ENCODE results near the gene PORCN.
"Not testable (repeated sequence)": the region's sequence is repeated elsewhere in the genome, so short reads cannot be mapped to it uniquely, and the experiment has no call there.

PORCN gene

DNA sequence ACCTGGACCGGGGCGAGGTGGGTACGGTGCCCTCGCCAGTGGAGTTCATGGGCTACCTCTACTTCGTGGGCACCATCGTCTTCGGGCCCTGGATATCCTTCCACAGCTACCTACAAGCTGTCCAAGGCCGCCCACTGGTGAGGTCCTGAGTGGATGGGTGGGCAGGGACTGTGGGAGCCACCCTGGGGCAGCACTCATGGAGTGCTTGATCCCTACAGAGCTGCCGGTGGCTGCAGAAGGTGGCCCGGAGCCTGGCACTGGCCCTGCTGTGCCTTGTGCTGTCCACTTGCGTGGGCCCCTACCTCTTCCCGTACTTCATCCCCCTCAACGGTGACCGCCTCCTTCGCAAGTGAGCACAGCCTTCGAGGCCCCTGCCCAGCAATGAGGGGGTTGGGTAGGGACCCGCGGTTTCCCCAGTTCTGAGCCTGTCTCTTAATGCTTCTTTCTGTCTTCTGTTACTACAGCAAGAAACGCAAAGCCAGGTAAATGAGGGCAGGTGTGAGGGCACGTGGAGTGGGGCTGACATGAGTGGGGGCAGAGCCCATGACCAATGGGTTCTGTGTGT is 3.7 kb downstream of the PORCN start:
- no peak for DNase-seq (ENCODE audit: low read depth)

DNA sequence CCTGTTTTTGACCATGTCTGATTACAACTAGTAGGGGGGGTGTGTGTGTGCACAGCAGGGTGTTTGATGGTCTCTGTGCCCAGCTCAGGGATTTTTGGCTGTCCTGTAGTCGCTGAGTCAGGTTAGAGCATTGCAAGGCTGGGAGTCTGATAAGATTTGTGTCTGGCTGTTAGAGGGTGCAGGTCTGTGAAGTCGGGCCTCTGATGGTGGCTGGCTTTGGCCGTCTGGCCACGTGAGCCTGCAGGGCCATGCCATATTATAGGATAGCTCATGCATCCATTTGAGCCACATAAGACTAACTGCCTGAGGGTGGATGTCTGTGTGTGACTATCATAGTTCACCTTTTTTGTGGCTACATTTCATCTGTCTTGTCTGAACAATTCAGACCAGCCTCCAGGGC is 4.9 kb downstream of the PORCN start:
- DNase-seq (ENCODE audit: low read depth) = no peak

DNA sequence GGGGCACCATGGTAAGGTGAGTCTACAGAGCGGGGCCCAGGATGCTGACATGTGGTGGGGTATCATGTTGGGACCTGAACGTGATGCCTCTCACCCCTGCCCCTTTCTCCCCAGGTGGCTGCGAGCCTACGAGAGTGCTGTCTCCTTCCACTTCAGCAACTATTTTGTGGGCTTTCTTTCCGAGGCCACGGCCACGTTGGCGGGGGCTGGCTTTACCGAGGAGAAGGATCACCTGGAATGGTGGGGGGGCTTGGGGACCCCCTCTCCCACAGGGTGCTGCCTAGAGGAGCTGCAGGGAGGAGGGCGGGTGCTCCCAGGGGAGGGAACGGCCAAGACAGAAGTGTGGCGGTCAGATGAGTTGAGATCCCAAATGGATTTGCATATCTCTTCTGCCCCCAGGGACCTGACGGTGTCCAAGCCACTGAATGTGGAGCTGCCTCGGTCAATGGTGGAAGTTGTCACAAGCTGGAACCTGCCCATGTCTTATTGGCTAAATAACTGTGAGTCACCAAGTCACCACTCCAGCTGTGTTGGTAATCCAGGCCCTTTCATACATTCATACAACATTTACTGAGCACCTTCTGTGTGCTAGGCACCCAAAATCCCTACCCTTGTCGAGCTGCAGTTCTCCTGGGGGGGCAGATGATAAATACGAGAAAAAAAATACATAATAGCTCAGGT is 5.5 kb downstream of the PORCN start:
- no peak for DNase-seq (ENCODE audit: low read depth)

DNA sequence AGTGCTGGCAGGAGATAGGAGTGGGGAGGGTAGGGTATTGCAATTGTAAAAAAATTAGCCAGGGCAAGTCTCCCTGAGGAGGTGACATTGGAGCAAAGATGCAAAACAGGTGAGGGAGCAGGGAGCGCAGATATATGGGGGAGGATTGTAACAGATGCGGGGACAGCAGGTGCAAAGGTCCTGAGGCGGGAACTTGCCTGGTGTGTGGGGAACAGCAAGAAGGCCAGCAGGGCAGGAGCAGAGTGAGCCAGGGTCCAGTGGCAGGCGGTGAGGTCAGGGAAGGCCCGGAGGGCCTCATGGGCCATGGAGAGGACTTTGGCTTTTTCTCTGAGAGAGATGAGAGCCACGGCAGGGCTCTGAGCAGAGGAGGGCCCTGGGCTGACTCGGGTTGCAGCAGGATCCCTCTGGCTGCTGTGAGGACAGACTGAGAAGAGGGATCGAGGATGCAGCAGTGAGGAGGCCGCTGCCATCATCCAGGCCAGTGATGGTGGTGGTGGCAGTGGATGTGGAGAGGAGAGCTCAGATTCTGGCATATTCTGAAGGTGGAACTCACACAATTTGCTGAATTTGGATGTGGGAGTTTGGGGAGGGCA is 6.2 kb downstream of the PORCN start:
- DNase-seq (ENCODE audit: low read depth) = no peak

DNA sequence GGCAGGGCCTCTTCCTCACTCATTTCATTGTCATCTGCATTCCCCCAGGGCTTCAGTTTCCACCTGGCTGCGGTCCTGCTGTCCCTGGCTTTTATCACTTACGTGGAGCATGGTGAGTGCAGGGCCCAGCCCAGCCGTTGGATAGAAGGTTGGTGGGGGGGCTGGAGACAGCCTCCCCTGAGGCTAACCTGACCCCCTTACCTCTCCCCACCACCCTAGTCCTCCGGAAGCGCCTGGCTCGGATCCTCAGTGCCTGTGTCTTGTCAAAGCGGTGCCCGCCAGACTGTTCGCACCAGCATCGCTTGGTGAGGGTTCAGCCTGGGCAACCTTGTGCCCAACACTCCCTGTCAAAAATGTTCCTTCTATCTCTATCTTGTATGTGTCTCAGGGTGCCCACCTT is 7.0 kb downstream of the PORCN start:
- DNase-seq (ENCODE audit: low read depth) = no peak

DNA sequence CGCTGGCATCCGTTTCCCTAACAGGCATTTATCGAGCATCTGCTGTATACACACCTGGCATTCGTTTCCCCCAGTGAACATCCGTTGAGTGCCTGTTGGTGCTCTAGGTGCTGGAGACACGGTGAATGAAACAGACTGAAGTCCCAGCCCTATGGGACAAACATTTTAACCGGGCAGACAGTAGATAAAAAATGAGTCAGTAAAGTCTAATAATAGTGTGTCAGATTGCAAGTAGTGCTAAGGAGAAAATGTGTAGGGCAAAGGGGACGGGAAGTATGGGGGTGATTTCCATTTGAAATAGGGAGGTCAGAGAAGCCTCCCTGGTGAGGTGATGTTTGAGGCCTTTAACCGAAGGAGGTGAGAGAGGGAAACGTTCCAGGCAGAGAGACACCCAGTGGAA is 7.5 kb downstream of the PORCN start:
- no peak for DNase-seq (ENCODE audit: low read depth)

DNA sequence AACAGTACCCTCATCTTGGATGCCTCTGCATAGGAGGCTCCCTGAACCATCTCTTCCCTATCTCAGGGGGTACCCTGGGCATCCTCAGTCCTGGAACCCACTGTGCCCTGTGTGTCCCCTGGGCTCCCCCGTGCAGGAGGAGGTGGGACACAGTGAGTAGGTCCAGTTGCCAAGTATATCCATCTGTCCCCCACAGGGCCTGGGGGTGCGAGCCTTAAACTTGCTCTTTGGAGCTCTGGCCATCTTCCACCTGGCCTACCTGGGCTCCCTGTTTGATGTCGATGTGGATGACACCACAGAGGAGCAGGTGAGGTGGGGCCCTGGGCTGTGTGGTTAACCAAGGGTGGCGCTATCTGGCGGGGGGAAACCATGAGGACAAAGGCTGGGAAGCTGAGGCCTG is 8.2 kb downstream of the PORCN start:
- DNase-seq (ENCODE audit: low read depth) = no peak

DNA sequence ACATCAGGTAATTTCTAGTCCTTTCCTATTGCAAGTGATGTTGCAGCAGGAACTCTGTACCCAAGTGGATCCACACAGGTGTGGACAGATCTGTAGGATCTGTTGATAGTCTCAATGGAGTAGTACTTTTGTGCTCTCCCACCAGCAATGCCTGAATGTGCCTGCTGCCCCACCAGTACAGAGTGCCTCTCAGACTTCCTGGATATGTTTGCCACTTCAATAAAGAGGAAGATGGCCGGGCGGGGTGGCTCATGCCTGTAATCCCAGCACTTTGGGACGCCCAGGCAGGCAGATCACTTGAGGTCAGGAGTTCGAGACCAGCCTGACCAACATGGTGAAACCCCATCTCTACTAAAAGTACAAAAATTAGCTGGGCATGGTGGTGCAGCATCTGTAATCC is 10.7 kb downstream of the PORCN start:
- not testable (repeated sequence) for DNase-seq (ENCODE audit: low read depth)

DNA sequence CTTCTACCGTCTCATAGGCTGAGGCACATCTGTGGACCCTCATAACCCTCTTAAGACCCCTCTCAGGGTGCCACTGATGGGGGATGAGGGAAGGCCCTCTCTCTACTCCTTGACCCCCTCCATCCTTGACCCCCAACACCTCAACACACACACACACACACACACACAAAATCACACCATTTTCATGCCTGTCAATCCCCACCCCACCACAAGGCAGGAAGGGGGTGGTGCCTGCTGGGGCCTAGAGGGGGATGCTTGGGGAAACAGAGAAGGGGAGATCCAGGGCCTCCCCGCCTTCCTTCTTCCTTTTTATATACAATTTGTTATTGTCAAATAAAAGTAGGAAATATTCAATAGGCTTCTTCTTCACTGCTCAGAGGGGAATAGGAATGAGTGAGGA is 11.7 kb downstream of the PORCN start:
- DNase-seq (ENCODE audit: low read depth) = no peak

DNA sequence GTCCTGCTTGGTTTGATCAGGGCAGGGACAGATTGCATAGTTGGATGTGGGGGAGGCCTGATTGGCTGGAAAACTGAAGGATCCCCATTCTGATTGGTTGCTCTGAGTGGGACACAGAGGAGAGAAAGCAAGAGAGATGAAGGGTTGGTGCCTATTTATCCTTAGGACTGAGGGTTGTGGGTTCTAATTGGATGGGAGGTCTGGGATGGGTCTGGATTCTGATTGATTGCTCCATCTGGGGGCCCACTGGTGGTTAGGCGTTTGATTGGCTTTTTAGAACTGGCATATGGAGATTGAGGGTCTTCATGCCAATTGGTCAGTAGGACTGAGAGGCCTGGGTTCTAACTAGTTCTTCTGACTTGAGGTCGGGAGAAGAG is 12.2 kb downstream of the PORCN start:
- no peak for DNase-seq (ENCODE audit: low read depth)

DNA sequence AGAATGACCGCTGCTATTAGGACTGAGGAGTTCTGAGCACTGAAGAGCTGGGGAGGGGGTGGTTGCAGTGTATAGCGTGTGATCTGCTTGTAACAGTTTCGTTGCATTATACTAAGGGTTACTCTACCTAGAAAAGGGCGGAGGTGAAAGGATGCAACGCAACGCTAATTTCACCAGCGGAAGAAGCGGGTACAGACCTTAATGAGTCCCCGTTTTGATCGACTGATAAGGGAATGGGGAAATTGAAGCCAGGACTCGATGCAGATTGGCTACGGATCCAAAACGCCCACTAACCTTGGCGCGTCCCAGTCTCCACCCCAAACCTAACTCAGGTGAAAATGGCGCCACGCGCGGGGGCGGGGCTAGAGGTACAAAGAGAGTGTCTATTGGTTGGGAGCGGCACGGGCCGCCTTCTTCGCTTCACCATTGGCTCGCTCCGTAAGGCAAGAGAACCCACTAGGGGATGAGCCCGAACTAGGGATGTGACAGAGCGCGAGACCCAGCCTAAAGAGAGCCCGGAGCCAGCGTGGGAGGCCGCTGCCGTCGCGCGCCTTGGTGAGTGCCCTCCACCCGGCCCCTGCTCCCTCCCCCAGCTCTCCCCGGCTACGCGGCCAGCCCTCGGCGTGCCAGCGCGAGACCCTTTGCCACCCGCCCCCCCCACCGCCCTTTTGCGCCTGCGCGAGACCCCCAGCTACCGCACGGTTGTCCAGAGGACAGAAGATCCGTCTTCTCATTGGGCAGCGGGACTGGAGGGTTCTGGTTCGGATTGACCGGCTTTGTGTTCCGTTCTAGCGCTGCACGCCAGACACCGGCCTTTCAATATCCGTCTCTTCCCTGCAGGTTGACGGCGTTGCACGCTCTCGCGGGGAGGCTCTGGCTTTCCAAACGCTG is 12.8 kb downstream of the PORCN start, which contains the start of gene EBP:
Gene EBP, plus strand, starts transcription at position 456 of the 891 bp plus-strand sequence. CDS start 1,964 bp downstream, outside the sequence.
- peak; percentile 82 for DNase-seq (ENCODE audit: low read depth)

DNA sequence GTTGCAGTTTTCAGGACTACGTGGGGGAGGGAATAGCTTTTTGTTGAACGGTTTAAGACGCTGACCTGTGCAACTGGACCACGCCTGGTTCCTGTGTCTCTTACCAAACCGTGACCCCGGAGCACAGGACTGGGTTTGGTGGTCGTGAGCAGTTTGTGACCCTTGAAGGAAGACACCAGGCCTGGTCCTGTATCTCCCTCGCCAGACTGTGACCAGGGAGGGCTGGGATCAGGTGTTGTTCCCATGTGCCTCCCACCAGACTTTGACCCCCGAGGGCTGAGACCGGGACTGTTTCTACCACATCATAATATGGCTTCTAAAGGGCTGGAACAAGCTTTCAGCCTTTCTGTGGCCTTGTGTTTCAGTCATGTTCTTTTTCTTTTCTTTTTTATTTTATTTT is 13.5 kb downstream of the PORCN start:
- no peak for DNase-seq (ENCODE audit: low read depth)

DNA sequence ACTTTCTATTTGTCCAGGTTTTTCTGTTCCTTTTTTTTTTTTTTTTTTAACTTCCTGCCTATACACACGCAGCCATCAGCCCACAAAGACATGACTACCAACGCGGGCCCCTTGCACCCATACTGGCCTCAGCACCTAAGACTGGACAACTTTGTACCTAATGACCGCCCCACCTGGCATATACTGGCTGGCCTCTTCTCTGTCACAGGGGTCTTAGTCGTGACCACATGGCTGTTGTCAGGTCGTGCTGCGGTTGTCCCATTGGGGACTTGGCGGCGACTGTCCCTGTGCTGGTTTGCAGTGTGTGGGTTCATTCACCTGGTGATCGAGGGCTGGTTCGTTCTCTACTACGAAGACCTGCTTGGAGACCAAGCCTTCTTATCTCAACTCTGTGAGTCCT is 14.9 kb downstream of the PORCN start:
- DNase-seq (ENCODE audit: low read depth) = no peak

DNA sequence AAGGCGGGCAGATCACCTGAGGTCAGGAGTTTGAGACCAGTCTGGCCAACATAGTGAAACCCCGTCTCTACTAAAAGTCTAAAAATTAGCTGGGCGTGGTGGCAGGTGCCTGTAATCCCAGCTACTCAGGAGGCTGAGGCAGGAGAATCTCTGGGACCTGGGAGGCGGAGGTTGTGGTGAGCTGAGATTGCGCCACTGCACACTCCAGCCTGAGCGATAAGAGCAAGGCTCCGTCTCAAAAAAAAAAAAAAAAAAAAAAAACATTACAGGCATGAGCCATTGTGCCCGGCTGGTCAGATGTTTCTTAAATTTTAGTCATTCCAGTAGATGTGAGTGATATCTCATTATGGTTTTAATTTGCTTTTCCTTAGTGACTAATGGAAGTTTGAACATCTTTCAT is 17.1 kb downstream of the PORCN start:
- not testable (repeated sequence) for DNase-seq (ENCODE audit: low read depth)

DNA sequence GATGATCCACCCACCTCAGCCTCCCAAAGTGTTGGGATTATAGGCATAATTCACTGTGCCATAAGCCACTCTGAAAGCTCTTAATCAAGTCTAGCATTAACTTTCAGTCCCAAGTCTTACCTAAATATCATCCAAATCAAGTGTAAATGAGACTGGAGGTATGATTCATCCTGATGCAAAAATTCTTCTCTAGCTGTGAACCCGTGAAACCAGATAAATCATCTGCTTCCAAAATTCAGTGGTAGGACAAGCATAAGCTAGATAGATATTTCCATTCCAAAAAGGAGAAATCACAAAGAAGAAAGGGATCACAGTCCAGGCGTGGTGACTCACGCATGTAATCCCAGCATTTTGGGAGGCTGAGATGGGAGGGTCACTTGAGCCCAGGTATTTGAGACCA is 21.9 kb downstream of the PORCN start:
- no peak for DNase-seq (ENCODE audit: low read depth)

DNA sequence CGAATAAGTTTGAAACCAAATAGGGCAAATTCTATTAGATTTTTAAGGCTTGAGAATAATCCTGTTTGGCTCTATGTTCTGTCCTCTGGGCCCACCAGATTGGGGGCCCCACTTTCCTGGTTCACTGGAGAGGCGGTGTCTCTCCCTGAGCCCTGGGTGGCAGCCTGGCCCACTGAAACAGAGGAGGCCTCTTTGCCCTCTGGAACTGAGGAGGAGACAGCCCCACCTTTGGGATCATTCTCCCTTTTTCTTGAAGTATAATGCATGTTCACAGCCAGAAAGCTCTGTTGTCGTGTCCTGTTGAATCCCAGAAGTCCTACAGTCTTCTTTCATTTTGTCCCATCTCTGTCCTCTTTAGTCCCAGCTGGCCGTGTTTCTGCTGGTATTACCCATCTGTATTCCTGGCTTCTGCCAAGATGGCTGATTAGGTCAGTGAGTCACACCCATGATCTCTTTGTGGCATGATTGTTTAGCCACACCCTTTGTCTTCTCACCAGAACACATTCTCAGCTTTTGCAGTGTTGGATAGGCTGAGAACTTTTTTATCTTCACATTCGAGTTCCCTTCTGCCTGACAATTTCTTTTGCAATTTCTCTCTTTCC is 22.7 kb downstream of the PORCN start:
- DNase-seq (ENCODE audit: low read depth) = no peak

DNA sequence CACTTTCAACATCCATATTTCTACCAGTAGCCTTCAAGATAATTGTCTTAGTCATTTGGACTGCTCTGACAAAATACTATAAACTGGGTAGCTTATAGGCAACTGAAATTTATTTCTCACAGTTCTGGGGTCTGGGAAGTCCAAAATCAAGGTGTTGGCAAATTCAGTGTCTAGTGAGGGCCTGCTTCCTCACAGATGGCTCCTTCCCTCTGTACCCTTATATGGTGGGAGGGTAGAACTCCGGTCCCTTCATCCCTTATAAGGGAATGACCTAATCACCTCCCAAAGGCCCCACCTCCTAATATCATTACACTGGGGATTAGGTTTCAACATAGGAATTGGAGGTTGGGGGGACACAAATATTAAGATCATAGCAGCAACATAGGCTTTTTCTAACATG is 23.4 kb downstream of the PORCN start:
- no peak for DNase-seq (ENCODE audit: low read depth)

DNA sequence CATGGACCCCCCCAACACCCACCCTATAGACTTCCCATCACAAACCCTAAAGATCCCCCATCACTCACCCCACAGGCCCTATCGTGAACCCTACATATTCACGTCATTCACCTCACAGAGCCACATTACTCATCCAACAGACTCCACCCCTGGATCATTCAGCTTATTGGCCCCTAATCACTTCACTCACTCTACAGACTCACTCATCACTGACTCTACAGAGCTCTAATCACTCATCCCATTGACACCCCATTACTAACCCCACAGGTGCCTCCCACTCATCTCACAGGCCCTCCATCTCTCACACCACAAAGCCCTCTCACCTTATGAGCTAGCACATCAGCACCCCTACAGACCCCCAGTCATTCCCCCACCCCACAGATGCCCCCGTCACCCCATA is 24.4 kb downstream of the PORCN start:
- no peak for DNase-seq (ENCODE audit: low read depth)

DNA sequence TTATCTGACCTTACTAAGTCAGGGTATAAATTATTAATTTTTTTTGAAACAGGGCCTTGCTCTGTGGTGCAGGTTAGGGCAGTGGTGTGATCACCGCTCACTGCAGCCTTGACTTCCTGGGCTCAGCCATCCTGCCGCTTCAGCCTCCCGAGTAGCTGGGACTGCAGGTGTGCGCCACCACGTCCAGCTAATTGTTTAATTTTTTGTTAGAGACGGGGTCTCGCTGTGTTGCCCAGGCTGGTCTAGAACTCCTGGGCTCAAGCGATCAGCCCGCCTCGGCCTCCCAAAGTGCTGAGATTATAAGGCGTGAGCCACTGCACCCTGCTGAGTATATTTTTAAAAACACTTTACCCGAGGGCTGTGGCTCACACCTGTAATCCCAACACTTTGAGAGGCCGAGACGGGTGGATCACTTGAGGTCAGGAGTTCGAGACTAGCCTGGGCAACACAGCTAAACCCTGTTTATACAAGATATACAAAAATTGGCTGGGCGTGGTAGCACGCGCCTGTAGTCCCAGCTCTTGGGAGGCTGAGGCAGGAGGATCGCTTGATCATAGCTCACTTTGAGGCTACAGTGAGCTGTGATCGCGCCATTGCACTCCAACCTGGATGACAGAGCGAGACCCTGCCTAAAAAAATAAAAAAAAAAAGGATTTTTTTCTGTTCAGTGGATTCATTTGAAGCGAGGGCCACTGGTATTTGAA is 30.0 kb downstream of the PORCN start:
- no peak for DNase-seq (ENCODE audit: low read depth)

DNA sequence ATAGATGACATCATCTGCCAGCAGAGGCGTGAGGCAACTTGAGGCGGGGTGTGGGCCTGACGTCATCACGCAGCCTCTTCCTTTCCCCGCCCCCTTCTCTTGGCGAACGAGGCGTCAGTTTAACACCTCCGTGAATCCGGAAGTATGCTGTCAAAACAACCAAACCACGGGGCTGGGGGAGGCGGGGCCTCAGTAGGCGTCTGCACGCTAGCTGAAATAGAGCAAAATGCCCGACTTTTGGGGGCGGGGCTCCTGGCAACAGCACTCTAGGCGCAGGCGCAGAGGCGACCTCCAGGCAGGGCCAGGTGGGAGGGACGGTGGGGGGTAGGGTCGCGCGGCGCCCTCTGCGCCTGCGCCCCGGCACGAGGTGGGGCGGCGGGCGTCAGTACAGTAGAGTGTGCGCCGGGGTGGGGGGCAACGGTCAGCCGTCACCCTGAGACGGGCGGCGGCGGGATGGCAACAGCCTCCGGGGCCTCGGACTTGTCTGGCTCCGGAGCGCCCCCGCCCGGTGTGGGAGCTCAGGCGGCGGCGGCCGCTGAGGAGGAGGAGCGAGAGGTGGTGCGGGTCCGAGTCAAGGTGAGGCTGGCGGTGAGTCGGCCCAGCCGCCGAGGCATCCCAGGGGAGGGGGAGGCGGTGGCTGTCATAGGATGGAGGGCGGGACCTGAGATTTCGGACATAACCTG is 30.7 kb downstream of the PORCN start, which contains the start of gene TBC1D25:
Gene TBC1D25, plus strand, starts transcription at position 370 of the 683 bp plus-strand sequence. Its CDS starts 84 bp downstream, at position 454.
- DNase-seq (ENCODE audit: low read depth) = peak; percentile 89

DNA sequence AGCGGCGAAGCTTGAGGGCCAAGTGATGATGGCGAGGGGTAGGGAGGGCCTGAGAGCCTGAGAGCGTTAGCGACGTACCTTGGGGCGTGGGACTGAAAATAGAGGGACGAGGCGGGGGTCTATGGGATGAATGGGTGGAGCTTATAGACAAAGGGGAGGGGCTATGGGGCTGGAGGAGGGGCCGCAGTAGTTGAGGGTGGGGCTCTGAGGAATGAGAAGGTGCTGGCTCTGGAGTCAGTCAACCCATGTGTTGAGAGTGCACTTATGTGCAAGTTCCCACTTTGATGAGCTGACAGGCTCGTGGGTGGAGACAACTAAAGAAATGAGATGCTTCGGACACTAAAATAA is 31.2 kb downstream of the PORCN start:
- peak; percentile 7 for DNase-seq (ENCODE audit: low read depth)

All from stimulated activated CD8-positive, alpha-beta memory T cell treated with anti-CD3 and anti-CD28 coated beads, Interleukin-15, amount 100 ng/mL, for 1 hour (primary cell).